ENCODE results near the gene SYNPO.
A peak's percentile ranks its signal among the peaks of the same experiment; 100 is the strongest.

Gene SYNPO

DNA sequence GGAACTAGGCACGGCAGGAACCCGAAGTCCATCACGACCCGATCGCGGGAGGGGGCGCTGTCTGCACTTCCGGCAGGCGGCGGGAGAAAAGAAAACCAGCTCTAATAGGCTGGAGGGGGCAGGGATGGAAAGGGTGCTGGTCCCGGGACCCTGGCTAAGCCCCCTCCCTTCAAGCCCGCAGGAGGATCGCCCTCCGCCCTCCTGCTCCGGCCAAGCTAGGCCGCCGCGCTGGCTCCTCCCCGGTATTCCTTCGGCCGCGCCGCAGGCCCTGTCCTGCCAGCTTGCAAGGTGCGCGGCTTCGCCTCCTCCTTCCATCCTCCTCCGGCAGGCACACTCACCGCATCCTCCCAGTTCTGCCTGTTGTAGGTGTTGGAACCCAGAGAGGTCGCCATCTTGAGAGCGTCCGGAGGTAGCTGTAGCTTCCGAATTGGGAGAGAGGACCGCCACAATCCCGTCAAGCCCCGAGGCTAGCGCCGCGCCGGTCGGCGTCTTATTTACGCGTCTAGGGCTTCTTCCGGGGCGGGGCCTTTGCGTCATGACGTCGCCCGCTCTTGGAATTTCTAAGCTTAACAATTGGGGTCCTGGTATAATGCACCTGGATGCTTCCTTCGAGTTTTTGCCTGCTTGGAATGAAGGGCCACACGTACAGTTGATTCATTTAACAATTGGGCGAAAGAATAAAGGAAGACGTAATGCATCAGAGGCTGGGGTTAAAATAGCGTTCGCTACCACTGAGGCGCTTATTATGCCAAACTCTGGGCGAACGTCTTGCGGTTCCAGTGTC is 60.3 kb downstream of the SYNPO start, which contains the start of gene RBM22:
Gene RBM22, minus strand, starts transcription at position 469 of the 784 bp plus-strand sequence. Its CDS starts 77 bp downstream, at position 392.
- peak; percentile 92 for DNase-seq

DNA sequence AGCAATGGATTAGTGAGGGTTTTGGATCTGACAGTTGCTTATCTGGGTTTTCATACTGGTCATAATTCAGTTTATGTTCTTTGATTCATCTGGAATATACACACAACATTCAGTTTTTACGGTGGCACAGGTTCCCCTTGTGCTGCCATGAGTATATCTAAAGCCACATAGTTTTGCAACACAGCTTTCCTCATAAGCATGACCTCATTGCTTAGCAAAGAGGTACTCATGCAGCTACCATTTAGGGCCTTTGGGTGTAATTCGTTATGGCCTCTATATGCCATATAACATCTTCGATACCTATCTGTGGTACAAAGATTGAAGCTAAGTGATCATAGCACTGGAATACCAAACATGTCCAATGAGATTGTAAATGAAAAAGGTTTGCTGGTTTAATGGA is 63.3 kb downstream of the SYNPO start:
- DNase-seq: no peak

DNA sequence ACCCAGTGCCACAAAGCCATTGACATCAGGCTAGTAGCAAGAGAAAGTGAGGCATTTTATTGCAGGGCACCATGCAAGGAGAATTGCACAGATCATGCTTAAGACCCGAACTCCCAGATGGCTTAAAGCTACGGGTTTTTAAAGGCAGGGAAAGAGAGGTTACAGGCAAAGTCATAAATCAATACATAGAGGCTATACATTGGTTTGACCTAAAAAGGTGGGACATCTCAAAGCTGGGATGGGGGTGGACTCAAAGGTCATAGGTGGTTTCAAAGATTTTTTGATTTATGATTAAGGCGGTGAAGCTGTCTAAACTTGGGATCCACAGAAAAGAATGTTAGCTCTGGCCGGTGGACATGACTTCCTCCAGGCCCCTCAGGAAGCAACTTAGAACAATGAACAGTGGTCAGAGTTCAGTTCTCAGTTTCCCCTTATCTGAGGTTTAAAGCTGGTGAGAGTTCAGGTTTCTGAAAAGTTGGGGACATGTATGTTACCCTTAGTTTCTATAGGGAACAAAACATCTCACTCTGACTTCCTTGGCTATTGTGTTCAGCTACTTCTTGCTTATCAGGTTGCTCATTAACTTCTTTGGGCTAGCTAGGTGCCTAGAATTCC is 66.4 kb downstream of the SYNPO start:
- no peak for DNase-seq

All from activated CD4-positive, alpha-beta T cell treated with anti-CD3 and anti-CD28 coated beads, Interleukin-2, amount 50 U/mL, for 16 hours (primary cell).